Stimulated activated CD4-positive, alpha-beta T cell treated with anti-CD3 and anti-CD28 coated beads, Interleukin-4, amount 100 ng/mL, for 1 hour (primary cell): ENCODE measurements around the gene OTULINL.

ENCODE experiments used
- DNase-seq: peaks from one replicate; pipeline ENCODE4 v3.0.0-alpha.2; 2020

Gene OTULINL

GRCh38 chr5:14577971-14578370 is 3.6 kb upstream of the OTULINL start:
- DNase-seq: no peak

GRCh38 chr5:14579246-14579645 is 2.3 kb upstream of the OTULINL start:
- DNase-seq: no peak

GRCh38 chr5:14579731-14580397 is 1.7 kb upstream of the OTULINL start:
- no peak for DNase-seq

- DNase-seq: no peak
Measured at GRCh38 chr5:14580398-14581034, 1.1 kb upstream of the OTULINL start.

GRCh38 chr5:14581891-14582796 is 552 bp downstream of the OTULINL start:
- DNase-seq: peak; percentile 80

- no peak for DNase-seq
Measured at GRCh38 chr5:14582797-14583137, 1.2 kb downstream of the OTULINL start.

- no peak for DNase-seq
Measured at GRCh38 chr5:14584848-14585247, 3.3 kb downstream of the OTULINL start.

GRCh38 chr5:14587150-14587549 is 5.6 kb downstream of the OTULINL start:
- no peak for DNase-seq

- DNase-seq: no peak
Measured at GRCh38 chr5:14588145-14588544, 6.6 kb downstream of the OTULINL start.

GRCh38 chr5:14588758-14589543 is 7.4 kb downstream of the OTULINL start:
- DNase-seq: no peak

GRCh38 chr5:14590949-14591348 is 9.4 kb downstream of the OTULINL start:
- no peak for DNase-seq

- no peak for DNase-seq
Measured at GRCh38 chr5:14591548-14591947, 10.0 kb downstream of the OTULINL start.

- no peak for DNase-seq
Measured at GRCh38 chr5:14593326-14594021, 11.9 kb downstream of the OTULINL start.

GRCh38 chr5:14594378-14595074 is 12.9 kb downstream of the OTULINL start:
- no peak for DNase-seq

GRCh38 chr5:14595189-14595588 is 13.6 kb downstream of the OTULINL start:
- no peak for DNase-seq

GRCh38 chr5:14595891-14596290 is 14.3 kb downstream of the OTULINL start:
- DNase-seq: no peak

- no peak for DNase-seq
Measured at GRCh38 chr5:14597080-14597479, 15.5 kb downstream of the OTULINL start.

- no peak for DNase-seq
Measured at GRCh38 chr5:14598225-14598624, 16.6 kb downstream of the OTULINL start.

GRCh38 chr5:14599476-14600127 is 18.0 kb downstream of the OTULINL start:
- DNase-seq: no peak

- no peak for DNase-seq
Measured at GRCh38 chr5:14600846-14601245, 19.3 kb downstream of the OTULINL start.

GRCh38 chr5:14603141-14603540 is 21.5 kb downstream of the OTULINL start:
- no peak for DNase-seq
